ENCODE measurements around the gene NEK9.
A peak's percentile ranks its signal among the peaks of the same experiment; 100 is the strongest.
"Not testable (repeated sequence)": the region's sequence is repeated elsewhere in the genome, so short reads cannot be mapped to it uniquely, and the experiment has no call there.

NEK9 gene

GRCh38 chr14:75098682-75099081, 28.2 kb downstream of the NEK9 start:
- DNase-seq: no peak

- DNase-seq: no peak
Measured at GRCh38 chr14:75098212-75098611, 28.6 kb downstream of the NEK9 start.

GRCh38 chr14:75096959-75097358, 29.9 kb downstream of the NEK9 start:
- no peak for DNase-seq

GRCh38 chr14:75095690-75096089, 31.2 kb downstream of the NEK9 start:
- DNase-seq: no peak

GRCh38 chr14:75094896-75095295, 32.0 kb downstream of the NEK9 start:
- no peak for DNase-seq

- no peak for DNase-seq
Measured at GRCh38 chr14:75092698-75093097, 34.1 kb downstream of the NEK9 start.

- no peak for DNase-seq
Measured at GRCh38 chr14:75091251-75091650, 35.6 kb downstream of the NEK9 start.

GRCh38 chr14:75090353-75090752, 36.5 kb downstream of the NEK9 start:
- no peak for DNase-seq

- DNase-seq: peak; percentile 47
Measured at GRCh38 chr14:75088566-75089373, 38.1 kb downstream of the NEK9 start.

GRCh38 chr14:75088153-75088552, 38.7 kb downstream of the NEK9 start:
- DNase-seq: no peak

GRCh38 chr14:75084513-75084912, 42.3 kb downstream of the NEK9 start:
- no peak for DNase-seq

- no peak for DNase-seq
Measured at GRCh38 chr14:75083271-75083670, 43.6 kb downstream of the NEK9 start.

- no peak for DNase-seq
Measured at GRCh38 chr14:75081660-75082229, 45.1 kb downstream of the NEK9 start.

- DNase-seq: no peak
Measured at GRCh38 chr14:75079521-75079920, 47.3 kb downstream of the NEK9 start.

GRCh38 chr14:75077794-75078193, 49.1 kb downstream of the NEK9 start:
- no peak for DNase-seq

GRCh38 chr14:75070383-75070782, 56.5 kb downstream of the NEK9 start:
- no peak for DNase-seq

- no peak for DNase-seq
Measured at GRCh38 chr14:75069811-75070145, 57.1 kb downstream of the NEK9 start.

- peak; percentile 87 for DNase-seq
Measured at GRCh38 chr14:75069121-75069810, 57.6 kb downstream of the NEK9 start, which contains the start of gene ZC2HC1C. TSS of gene ZC2HC1C (plus strand) at chr14:75069641. CDS start at chr14:75070574, 933 bp downstream.

GRCh38 chr14:75068294-75069120, 58.3 kb downstream of the NEK9 start:
- DNase-seq: no peak

- DNase-seq: not testable (repeated sequence)
Measured at GRCh38 chr14:75067765-75068164, 59.1 kb downstream of the NEK9 start.

- no peak for DNase-seq
Measured at GRCh38 chr14:75067212-75067611, 59.6 kb downstream of the NEK9 start.

- no peak for DNase-seq
Measured at GRCh38 chr14:75066691-75067090, 60.2 kb downstream of the NEK9 start.

GRCh38 chr14:75064205-75064567, 62.7 kb downstream of the NEK9 start:
- DNase-seq: no peak

All from activated CD4-positive, alpha-beta T cell treated with anti-CD3 and anti-CD28 coated beads, Interleukin-2, Interleukin-6, amounts not matched to agents 100 ng/mL and 50 ng/mL, durations not matched to agents 16 hours and 8 hours (primary cell).